DOHH2 (cell line): ENCODE results near the gene CRYBG3.

Source experiments
- CTCF ChIP-seq: fragments of 200-600 bp; sonication (generic); IDR thresholded peaks from one replicate; pipeline ENCODE4 v1.5.1; 2014; ENCODE audit warnings: antibody characterized with exemption, mild to moderate bottlenecking, low read depth, low read length; ENCODE audit not compliant: poor library complexity, severe bottlenecking
- EZH2phosphoT487 ChIP-seq: fragments of 200-600 bp; sonication (generic); IDR thresholded peaks from 2 replicates; pipeline ENCODE4 v1.6.1; 2017; ENCODE audit warnings: borderline replicate concordance, mild to moderate bottlenecking, antibody characterized with exemption, low read length, moderate library complexity, mixed read lengths

DNA sequence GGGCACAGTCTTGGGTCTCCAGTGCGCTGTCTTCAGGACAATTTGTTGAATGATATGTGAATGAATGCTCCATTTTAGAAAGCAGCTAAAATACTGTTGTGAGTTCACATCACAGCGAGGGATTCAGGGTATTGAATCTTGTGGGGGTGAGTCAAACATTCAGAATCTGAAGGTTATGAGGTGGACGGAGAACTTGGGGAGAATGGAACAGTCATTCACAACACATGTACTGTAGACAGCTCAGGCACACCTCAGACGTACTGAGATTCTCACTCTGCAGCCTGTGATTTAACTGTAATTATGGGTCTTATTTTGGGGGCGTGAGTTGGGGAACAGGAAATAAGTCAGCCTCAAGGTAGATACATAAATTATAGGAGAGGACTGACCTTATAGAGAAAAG is 13.9 kb downstream of the CRYBG3 start:
- no peak for TF ChIP-seq CTCF
- TF ChIP-seq EZH2phosphoT487, result no peak
